Measurements from ENCODE around the gene COLGALT1. TPM values are rescaled to one million over a fixed set of nuclear protein-coding genes. Genes with fewer than 3 reads are reported as not detected.
"Not testable (repeated sequence)": the region's sequence is repeated elsewhere in the genome, so short reads cannot be mapped to it uniquely, and the experiment has no call there.

COLGALT1 gene
- 10 to 100 TPM; 55.4 to 62.0 TPM for total RNA-seq

GRCh38 chr19:17555480-17555928, at the start of gene COLGALT1:
COLGALT1 (plus strand) TSS chr19:17555649; CDS start chr19:17555714, 65 bp downstream.
- Mint-ChIP-seq H3K27me3 (no peaks in the 10 kb centered on the region), H3K4me1 (peaks cover 20% of the 10 kb centered on the region)
- CTCF ChIA-PET, result no interaction called here

GRCh38 chr19:17506745-17507144, 48.7 kb upstream of the COLGALT1 start:
- no peak for DNase-seq
- POLR2A ChIA-PET, result no interaction called here
- H3K4me3 Mint-ChIP-seq, result no peak overlapping the region
- peaks cover 23% of the 10 kb centered on the region for H3K4me1 Mint-ChIP-seq
- CTCF ChIA-PET, result interaction anchor here (0.7 to 1.2 kb wide), 2 partner anchors 11 to 353 kb away, joined by 3 to 5 read pairs; partner anchors contain the start of gene RPL18A
- H3K36me3 Mint-ChIP-seq (ENCODE audit: low read depth), result peaks cover 20% of the 10 kb centered on the region
- H3K27ac Mint-ChIP-seq, result no peak overlapping the region
- H3K27me3 Mint-ChIP-seq, result no peaks in the 10 kb centered on the region
- H3K9me3 Mint-ChIP-seq, result no peaks in the 10 kb centered on the region

More at GRCh38 chr19:17555480-17555928, at the start of gene COLGALT1:
- peak within 1 kb of the TSS; percentile 82 for H3K4me3 Mint-ChIP-seq
- peak; percentile 99 for DNase-seq
- H3K9me3 Mint-ChIP-seq, result no peaks in the 10 kb centered on the region
- peaks cover 19% of the 10 kb centered on the region for H3K36me3 Mint-ChIP-seq (ENCODE audit: low read depth)
- POLR2A ChIA-PET, result no interaction called here
- H3K27ac Mint-ChIP-seq, result peak within 1 kb of the TSS; percentile 82

GRCh38 chr19:17508558-17508933, 46.9 kb upstream of the COLGALT1 start:
- DNase-seq, H3K27me3 Mint-ChIP-seq, H3K9me3 Mint-ChIP-seq, H3K4me3 Mint-ChIP-seq, POLR2A ChIA-PET: not testable (repeated sequence)
- peak overlapping the region; percentile 16 for H3K27ac Mint-ChIP-seq
- peaks cover 20% of the 10 kb centered on the region for H3K36me3 Mint-ChIP-seq (ENCODE audit: low read depth)
- H3K4me1 Mint-ChIP-seq, result peaks cover 33% of the 10 kb centered on the region
- CTCF ChIA-PET, result interaction anchor here (2.8 kb wide), 1 partner anchor 12 kb away, joined by 16 read pairs; no protein-coding TSS in a partner anchor

GRCh38 chr19:17510220-17510993, 45.0 kb upstream of the COLGALT1 start:
- Mint-ChIP-seq H3K4me1 (peaks cover 41% of the 10 kb centered on the region), H3K4me3 (peak overlapping the region; percentile 91), H3K27me3 (no peaks in the 10 kb centered on the region), H3K9me3 (no peaks in the 10 kb centered on the region), H3K36me3 (ENCODE audit: low read depth) (peaks cover 22% of the 10 kb centered on the region), H3K27ac (peak overlapping the region; percentile 92)
- ChIA-PET CTCF (interaction anchor here (0.6 to 2.8 kb wide), 6 partner anchors 12 to 202 kb away, joined by 3 to 16 read pairs (median 6); no protein-coding TSS in a partner anchor), POLR2A (interaction anchor here (1.6 kb wide), 1 partner anchor 19 kb away, joined by 4 read pairs; no protein-coding TSS in a partner anchor)
- no peak for DNase-seq

- CTCF ChIA-PET, result interaction anchor here (0.6 to 2.0 kb wide), 8 partner anchors 10 to 97 kb away, joined by 3 to 14 read pairs (median 3); partner anchors contain the start of gene SLC27A1
- no peaks in the 10 kb centered on the region for H3K9me3 Mint-ChIP-seq
- POLR2A ChIA-PET, result interaction anchor here (0.7 to 1.6 kb wide), 3 partner anchors 11 to 18 kb away, joined by 3 to 5 read pairs (median 4); no protein-coding TSS in a partner anchor
Measured at GRCh38 chr19:17511724-17512573, 43.5 kb upstream of the COLGALT1 start.

GRCh38 chr19:17512574-17512939, 42.9 kb upstream of the COLGALT1 start:
- CTCF ChIA-PET, result interaction anchor here (0.7 to 2.0 kb wide), 3 partner anchors 9 to 60 kb away, joined by 3 to 6 read pairs (median 3); no protein-coding TSS in a partner anchor
- Mint-ChIP-seq H3K27me3 (no peaks in the 10 kb centered on the region), H3K36me3 (ENCODE audit: low read depth) (peaks cover 41% of the 10 kb centered on the region), H3K4me1 (peaks cover 41% of the 10 kb centered on the region), H3K4me3 (peak overlapping the region; percentile 91), H3K9me3 (peaks cover 5% of the 10 kb centered on the region), H3K27ac (peak overlapping the region; percentile 89)
- POLR2A ChIA-PET, result interaction anchor here (1.6 kb wide), 1 partner anchor 11 kb away, joined by 5 read pairs; no protein-coding TSS in a partner anchor
- DNase-seq, result no peak

More at GRCh38 chr19:17511724-17512573, 43.5 kb upstream of the COLGALT1 start:
- Mint-ChIP-seq H3K27ac (peak overlapping the region; percentile 92), H3K36me3 (ENCODE audit: low read depth) (peaks cover 35% of the 10 kb centered on the region), H3K4me1 (peaks cover 41% of the 10 kb centered on the region), H3K4me3 (peak overlapping the region; percentile 91), H3K27me3 (no peaks in the 10 kb centered on the region)
- DNase-seq, result peak; percentile 83

- DNase-seq, result no peak
- H3K27ac Mint-ChIP-seq, result no peak overlapping the region
- peaks cover 45% of the 10 kb centered on the region for H3K36me3 Mint-ChIP-seq (ENCODE audit: low read depth)
- ChIA-PET POLR2A (no interaction called here), CTCF (interaction anchor here (1.2 kb wide), 1 partner anchor 14 kb away, joined by 3 read pairs; no protein-coding TSS in a partner anchor)
- peaks cover 21% of the 10 kb centered on the region for H3K4me1 Mint-ChIP-seq
- no peaks in the 10 kb centered on the region for H3K27me3 Mint-ChIP-seq
- H3K9me3 Mint-ChIP-seq, result peaks cover 7% of the 10 kb centered on the region
- H3K4me3 Mint-ChIP-seq, result no peak overlapping the region
Measured at GRCh38 chr19:17515408-17516149, 39.9 kb upstream of the COLGALT1 start.

GRCh38 chr19:17517898-17518297, 37.6 kb upstream of the COLGALT1 start:
- DNase-seq, result no peak
- CTCF ChIA-PET, result no interaction called here
- Mint-ChIP-seq H3K4me1 (peaks cover 19% of the 10 kb centered on the region), H3K4me3 (no peak overlapping the region), H3K27me3 (no peaks in the 10 kb centered on the region), H3K27ac (no peak overlapping the region), H3K36me3 (ENCODE audit: low read depth) (peaks cover 44% of the 10 kb centered on the region), H3K9me3 (peaks cover 7% of the 10 kb centered on the region)
- POLR2A ChIA-PET, result no interaction called here

GRCh38 chr19:17518654-17519053, 36.8 kb upstream of the COLGALT1 start:
- Mint-ChIP-seq H3K4me1 (peaks cover 23% of the 10 kb centered on the region), H3K36me3 (ENCODE audit: low read depth) (peaks cover 49% of the 10 kb centered on the region)
- CTCF ChIA-PET, result interaction anchor here (2.7 kb wide), 1 partner anchor 10 kb away, joined by 12 read pairs; no protein-coding TSS in a partner anchor
- H3K27me3 Mint-ChIP-seq, DNase-seq, H3K9me3 Mint-ChIP-seq, H3K4me3 Mint-ChIP-seq, H3K27ac Mint-ChIP-seq, POLR2A ChIA-PET: not testable (repeated sequence)

GRCh38 chr19:17519967-17520366, 35.5 kb upstream of the COLGALT1 start:
- peaks cover 25% of the 10 kb centered on the region for H3K4me1 Mint-ChIP-seq
- peaks cover 50% of the 10 kb centered on the region for H3K36me3 Mint-ChIP-seq (ENCODE audit: low read depth)
- H3K9me3 Mint-ChIP-seq, result peaks cover 11% of the 10 kb centered on the region
- H3K4me3 Mint-ChIP-seq, result no peak overlapping the region
- POLR2A ChIA-PET, result no interaction called here
- no peak for DNase-seq
- no peaks in the 10 kb centered on the region for H3K27me3 Mint-ChIP-seq
- no peak overlapping the region for H3K27ac Mint-ChIP-seq
- CTCF ChIA-PET, result interaction anchor here (1.4 to 2.7 kb wide), 2 partner anchors 9 to 24 kb away, joined by 4 to 12 read pairs; no protein-coding TSS in a partner anchor

GRCh38 chr19:17520865-17521264, 34.6 kb upstream of the COLGALT1 start:
- ChIA-PET CTCF (interaction anchor here (1.0 to 2.7 kb wide), 3 partner anchors 8 to 25 kb away, joined by 3 to 12 read pairs (median 4); no protein-coding TSS in a partner anchor), POLR2A (interaction anchor here (0.6 kb wide), 1 partner anchor 90 kb away, joined by 3 read pairs; no protein-coding TSS in a partner anchor)
- DNase-seq, result no peak
- H3K4me1 Mint-ChIP-seq, result peaks cover 30% of the 10 kb centered on the region
- peaks cover 11% of the 10 kb centered on the region for H3K9me3 Mint-ChIP-seq
- peaks cover 46% of the 10 kb centered on the region for H3K36me3 Mint-ChIP-seq (ENCODE audit: low read depth)
- no peaks in the 10 kb centered on the region for H3K27me3 Mint-ChIP-seq
- H3K4me3 Mint-ChIP-seq, result no peak overlapping the region
- no peak overlapping the region for H3K27ac Mint-ChIP-seq

Data from activated CD4-positive, alpha-beta T cell treated with anti-CD3 and anti-CD28 coated beads, Interleukin-2, amount 10 ng/mL, durations not matched to agents 7 days and 5 days (primary cell).